ENCODE results near the gene C13orf46.

DNA sequence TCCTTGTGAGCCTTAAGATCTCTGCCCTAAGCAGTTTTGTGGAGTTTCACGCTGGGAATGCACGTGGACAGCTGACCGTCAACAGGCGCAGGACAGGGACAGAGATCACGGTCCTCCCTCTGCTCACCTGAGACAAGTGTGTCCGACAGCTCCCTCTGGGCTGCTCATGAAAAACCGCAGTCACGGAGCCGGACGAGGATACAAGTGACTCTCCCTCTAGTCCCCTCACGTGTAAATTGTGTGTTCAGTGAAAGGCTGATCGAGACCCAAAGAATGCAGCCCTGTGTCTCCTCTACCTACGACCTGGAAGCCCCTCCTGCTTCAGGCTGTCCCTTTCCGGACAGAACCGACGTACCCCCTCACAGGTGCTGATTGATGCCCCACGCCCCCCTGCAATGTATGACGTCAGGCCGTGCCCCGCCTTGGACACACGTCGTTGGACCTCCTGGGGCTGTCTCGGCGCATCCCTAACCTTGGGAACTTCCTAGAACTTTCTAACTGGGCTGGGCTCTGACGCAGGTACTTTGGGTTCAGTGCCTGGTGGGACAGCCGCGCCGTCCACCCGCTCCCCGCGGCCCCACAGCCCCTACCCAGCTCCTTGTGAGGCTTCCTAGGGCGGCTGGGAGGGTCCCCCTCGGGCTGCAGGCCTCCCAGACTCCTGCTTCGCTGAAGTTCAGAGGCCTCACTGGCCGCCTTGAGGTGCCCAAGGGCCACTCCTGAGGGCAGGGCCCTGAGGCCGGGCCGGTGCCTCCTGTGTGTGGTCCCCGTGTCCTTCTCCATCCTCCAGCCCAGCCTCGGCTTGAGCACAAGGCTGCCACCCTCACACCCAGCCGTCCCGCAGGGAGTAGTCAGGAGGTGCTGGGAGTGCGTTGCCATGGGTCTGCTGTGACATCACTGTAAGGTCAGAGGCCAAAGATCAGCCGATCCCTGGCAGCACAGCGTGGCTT lies at the start of gene C13orf46:
- TF ChIP-seq, protein P1, sequence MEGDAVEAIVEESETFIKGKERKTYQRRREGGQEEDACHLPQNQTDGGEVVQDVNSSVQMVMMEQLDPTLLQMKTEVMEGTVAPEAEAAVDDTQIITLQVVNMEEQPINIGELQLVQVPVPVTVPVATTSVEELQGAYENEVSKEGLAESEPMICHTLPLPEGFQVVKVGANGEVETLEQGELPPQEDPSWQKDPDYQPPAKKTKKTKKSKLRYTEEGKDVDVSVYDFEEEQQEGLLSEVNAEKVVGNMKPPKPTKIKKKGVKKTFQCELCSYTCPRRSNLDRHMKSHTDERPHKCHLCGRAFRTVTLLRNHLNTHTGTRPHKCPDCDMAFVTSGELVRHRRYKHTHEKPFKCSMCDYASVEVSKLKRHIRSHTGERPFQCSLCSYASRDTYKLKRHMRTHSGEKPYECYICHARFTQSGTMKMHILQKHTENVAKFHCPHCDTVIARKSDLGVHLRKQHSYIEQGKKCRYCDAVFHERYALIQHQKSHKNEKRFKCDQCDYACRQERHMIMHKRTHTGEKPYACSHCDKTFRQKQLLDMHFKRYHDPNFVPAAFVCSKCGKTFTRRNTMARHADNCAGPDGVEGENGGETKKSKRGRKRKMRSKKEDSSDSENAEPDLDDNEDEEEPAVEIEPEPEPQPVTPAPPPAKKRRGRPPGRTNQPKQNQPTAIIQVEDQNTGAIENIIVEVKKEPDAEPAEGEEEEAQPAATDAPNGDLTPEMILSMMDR (IDR thresholded peaks at IDR 0.05) = no peak
- no peak for TF ChIP-seq POLR2A (IDR thresholded peaks at IDR 0.05)

All from esophagus squamous epithelium (tissue), 4 donors.